A549 treated with ZK216348 at 1 μM for 4 hours (cell line): ENCODE data around the gene MORN5. TPM values are rescaled to one million over a fixed set of nuclear protein-coding genes. Genes with fewer than 3 reads are reported as not detected.

Experiments
- total RNA-seq: library from RNA; stranded (reverse); fragments of 200-300 nt; extraction: Qiagen RNA extraction; gene quantifications from 5 replicates; pipeline ENCODE4 v1.2.3, GENCODE V29; 2022; ENCODE audit warnings: low read depth

Gene MORN5
- total RNA-seq = not detected in 5 replicates

GRCh38 chr9:122159026-122159924 is at the start of gene MORN5, which contains the start of gene NDUFA8:
MORN5 (plus strand) TSS chr9:122159908; CDS start chr9:122159973, 65 bp downstream.
NDUFA8 (minus strand) TSS chr9:122159779; CDS start chr9:122159677, 102 bp downstream.

GRCh38 chr9:122228568-122229484 is 69.1 kb downstream of the MORN5 start, which contains the start of gene LHX6:
LHX6 (minus strand) TSS chr9:122228957; CDS start chr9:122228740, 217 bp downstream.

Other genes with a start within 250 kb of the MORN5 start
- 3.9 to 5.0 TPM (median 4.1 TPM) in 5 replicates for gene TTLL11, start 66.6 kb upstream of the MORN5 start, total RNA-seq
- 95.8 to 126 TPM (median 108 TPM) in 5 replicates for gene NDUFA8, start 129 bp upstream of the MORN5 start, total RNA-seq
- gene LHX6, start 69.0 kb downstream of the MORN5 start, total RNA-seq = 0.57 to 1.3 TPM (median 1.2 TPM) in 5 replicates
- 16.1 to 21.1 TPM (median 20.6 TPM) in 5 replicates for gene RBM18, start 104.9 kb downstream of the MORN5 start, total RNA-seq
- gene MRRF, start 105.0 kb downstream of the MORN5 start, total RNA-seq = 65.6 to 83.3 TPM (median 69.2 TPM) in 5 replicates
- 1.3 to 1.6 TPM (median 1.6 TPM) in 5 replicates for gene PTGS1, start 211.1 kb downstream of the MORN5 start, total RNA-seq